ENCODE measurements around the gene TICAM1. TPM values are rescaled to one million over a fixed set of nuclear protein-coding genes. Genes with fewer than 3 reads are reported as not detected.

Gene TICAM1
- total and polyA plus RNA-seq, 2 of the 8 experiments (the other 6 are each of a cell fraction or from before 2014, with no cell fraction given) = 0.41 to 0.65 TPM

DNA sequence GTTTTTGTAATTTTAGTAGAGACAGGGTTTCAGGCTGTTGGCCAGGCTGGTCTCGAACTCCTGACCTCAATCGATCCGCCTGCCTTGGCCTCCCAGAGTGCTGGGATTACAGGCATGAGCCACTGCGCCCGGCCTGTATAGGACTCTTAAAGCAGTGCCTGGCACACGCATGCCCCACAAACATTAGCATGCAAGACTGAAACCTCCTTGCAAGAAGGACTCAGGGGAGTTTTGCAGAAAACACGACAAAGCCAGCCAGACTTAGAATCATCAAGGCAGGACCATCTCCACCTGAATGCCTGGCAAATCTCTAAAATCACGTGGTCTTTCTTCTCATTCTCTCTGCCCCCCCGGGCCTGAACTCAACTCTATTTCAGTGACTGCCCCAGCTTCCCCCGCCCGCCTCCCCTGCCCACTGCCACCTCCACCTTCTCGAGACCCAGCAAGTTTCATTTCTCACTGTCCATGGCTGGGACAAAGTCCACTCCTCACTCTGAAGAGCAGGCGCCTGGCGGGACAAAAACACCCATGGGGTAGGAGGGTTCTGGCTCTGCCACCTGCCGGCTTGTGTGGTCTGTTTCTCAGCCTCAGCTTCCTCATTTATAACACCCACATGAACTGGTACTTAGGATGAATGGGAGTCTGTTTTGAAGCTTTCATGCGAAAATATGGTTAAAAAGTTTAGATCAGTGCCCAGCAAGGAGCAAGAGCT is 2.4 kb downstream of the TICAM1 start:
- no peaks in the 10 kb centered on the region for H3K36me3 ChIP-seq (ENCODE audit: control insufficient read depth in 2 of 4, insufficient read depth in 4 of 4, low read length in 3 of 4)
- H4K8ac ChIP-seq (ENCODE audit: extremely low read depth, insufficient read depth, low read length) = no peak overlapping the region; the same call in 1 of the 2 replicates
- H2BK120ac ChIP-seq (replicated peaks; ENCODE audit: low read depth, low read length) = no peak overlapping the region
- no peak overlapping the region for H3K18ac ChIP-seq (ENCODE audit: extremely low read depth, low read length)
- H3K4me2 ChIP-seq (ENCODE audit: insufficient read depth in 1 of 2, low read depth in 2 of 2, low read length in 2 of 2) = no peak overlapping the region
- no peak overlapping the region for H2AK5ac ChIP-seq (ENCODE audit: low read depth, low read length)
- ChIA-PET POLR2A (ENCODE audit: partially characterized antibody) (no interaction called here), CTCF (ENCODE audit: partially characterized antibody) (interaction anchor here (0.7 to 1.8 kb wide), 4 partner anchors 10 to 151 kb away, joined by 3 to 6 read pairs (median 4); no protein-coding TSS in a partner anchor)
- H2BK12ac ChIP-seq (ENCODE audit: low read depth, low read length) = no peak overlapping the region
- 77% methylated on average over 15 of the region's 16 CpGs; no CpG with 5 or more reads in 1 of the 2 experiments for WGBS, 2 experiments (ENCODE audit: extremely low coverage in 1 of 2, insufficient coverage in 1 of 2, insufficient read length in 1 of 2, insufficient replicate concordance in 2 of 2, low coverage in 1 of 2, low lambda C conversion rate in 2 of 2, missing lambda C conversion rate in 1 of 2)
- H4K91ac ChIP-seq (replicated peaks; ENCODE audit: insufficient read length, low read length) = no peak overlapping the region
- H3K14ac ChIP-seq (ENCODE audit: insufficient read length) = no peak overlapping the region
- H3K27me3 ChIP-seq (replicated peaks in 1 of 4; ENCODE audit: control insufficient read depth in 3 of 4, extremely low read depth in 1 of 4, insufficient read depth in 3 of 4, low read length in 3 of 4) = peaks cover 0 to 16% (median 12%) of the 10 kb centered on the region in 4 experiments; a peak in 6 of 7 replicates
- FAIRE-seq (no peak), DNase-seq (ENCODE audit: low read depth in 1 of 2, low spot score in 2 of 2) (no peak)
- no peaks in the 10 kb centered on the region for H3K79me1 ChIP-seq (ENCODE audit: low read depth, low read length)
- no peak overlapping the region for H3K4me3 ChIP-seq (ENCODE audit: extremely low read depth in 1 of 4, insufficient read depth in 2 of 4, low read depth in 3 of 4, low read length in 4 of 4)
- no peak overlapping the region for H2BK20ac ChIP-seq (ENCODE audit: low read length)
- no peaks in the 10 kb centered on the region for H3K4me1 ChIP-seq (replicated peaks in 1 of 4; ENCODE audit: control insufficient read depth in 3 of 4, insufficient read depth in 4 of 4, low read length in 3 of 4)
- H3K56ac ChIP-seq (replicated peaks; ENCODE audit: insufficient read length, low read depth, low read length) = no peak overlapping the region
- H3K23ac ChIP-seq (ENCODE audit: insufficient read length) = no peak overlapping the region
- H3K9ac ChIP-seq (replicated peaks in 1 of 4; ENCODE audit: extremely low read depth in 1 of 4, low read depth in 3 of 4, low read length in 3 of 4) = no peak overlapping the region
- no peak overlapping the region for H2BK5ac ChIP-seq (ENCODE audit: low read depth, low read length)
- no peak overlapping the region for H4K5ac ChIP-seq (ENCODE audit: insufficient read length, low read depth, low read length)
- no peaks in the 10 kb centered on the region for H3K79me2 ChIP-seq (ENCODE audit: control insufficient read depth in 1 of 2, insufficient read depth in 2 of 2, low read length in 2 of 2)
- H2BK15ac ChIP-seq (ENCODE audit: low read length) = no peak overlapping the region
- H3K9me3 ChIP-seq (ENCODE audit: insufficient read depth in 2 of 2, low read depth in 1 of 2, low read length in 1 of 2) = no peaks in the 10 kb centered on the region
- no peak overlapping the region for H3K4ac ChIP-seq (replicated peaks; ENCODE audit: insufficient read length, low read depth, low read length)
- no peak overlapping the region for H3K27ac ChIP-seq (ENCODE audit: low read depth, low read length)
- H4K20me1 ChIP-seq (replicated peaks in 1 of 2; ENCODE audit: control insufficient read depth in 1 of 2, insufficient read depth in 2 of 2, low read length in 2 of 2) = no peaks in the 10 kb centered on the region
- H3K23me2 ChIP-seq (ENCODE audit: low read depth, low read length) = no peaks in the 10 kb centered on the region
- H2AFZ ChIP-seq (ENCODE audit: low read length) = no peak overlapping the region

Measured in H1 (cell line).